Measurements from ENCODE around the gene CCNB1. TPM values are rescaled to one million over a fixed set of nuclear protein-coding genes. Genes with fewer than 3 reads are reported as not detected.
"Not testable (repeated sequence)": the region's sequence is repeated elsewhere in the genome, so short reads cannot be mapped to it uniquely, and the experiment has no call there.

Gene CCNB1
- polyA plus RNA-seq: 1 to 10 TPM; 2.0 to 4.9 (median 2.0) TPM

DNA sequence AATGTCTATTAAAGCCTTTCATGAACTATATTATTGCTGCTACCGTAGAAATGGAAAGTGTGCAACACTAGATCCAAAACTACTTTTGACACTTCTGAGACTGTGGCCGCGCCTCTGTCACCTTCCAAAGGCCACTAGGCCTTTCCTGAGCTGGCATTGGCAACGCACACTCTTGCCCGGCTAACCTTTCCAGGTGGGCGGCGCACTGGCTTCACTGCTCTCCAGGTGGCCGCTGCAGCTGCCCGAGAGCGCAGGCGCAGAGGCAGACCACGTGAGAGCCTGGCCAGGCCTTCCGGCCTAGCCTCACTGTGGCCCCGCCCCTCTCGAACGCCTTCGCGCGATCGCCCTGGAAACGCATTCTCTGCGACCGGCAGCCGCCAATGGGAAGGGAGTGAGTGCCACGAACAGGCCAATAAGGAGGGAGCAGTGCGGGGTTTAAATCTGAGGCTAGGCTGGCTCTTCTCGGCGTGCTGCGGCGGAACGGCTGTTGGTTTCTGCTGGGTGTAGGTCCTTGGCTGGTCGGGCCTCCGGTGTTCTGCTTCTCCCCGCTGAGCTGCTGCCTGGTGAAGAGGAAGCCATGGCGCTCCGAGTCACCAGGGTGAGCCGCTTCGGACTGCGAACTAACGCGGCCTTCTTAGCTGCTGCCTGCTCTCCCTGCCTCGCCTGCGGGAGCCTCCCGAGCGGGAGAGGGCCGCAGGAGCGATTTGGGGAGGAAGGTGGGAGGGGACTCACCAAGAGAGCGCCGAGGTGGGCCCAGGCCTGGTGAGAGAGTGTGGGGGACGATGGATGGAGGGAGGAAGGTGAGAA lies at the start of gene CCNB1:
Gene CCNB1, plus strand, starts transcription at position 465 of the 807 bp plus-strand sequence. Its CDS starts 113 bp downstream, at position 578.
- H3K4me3 Mint-ChIP-seq: peak within 1 kb of the TSS; percentile 89 to 95 (median 93)
- peaks cover 0 to 7% (median 4%) of the 10 kb centered on the region in 3 donors for H3K36me3 Mint-ChIP-seq
- H3K27ac Mint-ChIP-seq: peak within 1 kb of the TSS; percentile 76 to 89 (median 80)
- H3K9me3 Mint-ChIP-seq: no peaks in the 10 kb centered on the region
- H3K4me1 Mint-ChIP-seq: peaks cover 26 to 28% of the 10 kb centered on the region in 2 donors
- H3K27me3 Mint-ChIP-seq (ENCODE audit: low read depth in 3 of 3): peaks cover 4 to 9% (median 7%) of the 10 kb centered on the region in 3 donors
- peak; percentile 96 to 97 (median 96) for DNase-seq

DNA sequence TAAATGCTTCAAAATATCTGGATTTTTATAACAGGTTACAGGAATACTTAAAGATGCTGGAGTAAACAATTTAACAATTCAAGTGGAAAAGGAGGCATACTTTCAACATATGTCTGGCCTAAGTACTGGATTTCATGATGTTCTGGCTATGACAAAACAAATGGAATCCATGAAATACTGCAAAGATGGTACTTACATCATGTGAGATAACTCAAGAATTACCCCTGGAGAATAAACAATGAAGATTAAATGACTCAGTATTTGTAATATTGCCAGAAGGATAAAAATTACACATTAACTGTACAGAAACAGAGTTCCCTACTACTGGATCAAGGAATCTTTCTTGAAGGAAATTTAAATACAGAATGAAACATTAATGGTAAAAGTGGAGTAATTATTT lies 37.5 kb upstream of the CCNB1 start:
- Mint-ChIP-seq H3K4me1 (no peaks in the 10 kb centered on the region), H3K4me3 (no peak overlapping the region), H3K27ac (no peak overlapping the region)

DNA sequence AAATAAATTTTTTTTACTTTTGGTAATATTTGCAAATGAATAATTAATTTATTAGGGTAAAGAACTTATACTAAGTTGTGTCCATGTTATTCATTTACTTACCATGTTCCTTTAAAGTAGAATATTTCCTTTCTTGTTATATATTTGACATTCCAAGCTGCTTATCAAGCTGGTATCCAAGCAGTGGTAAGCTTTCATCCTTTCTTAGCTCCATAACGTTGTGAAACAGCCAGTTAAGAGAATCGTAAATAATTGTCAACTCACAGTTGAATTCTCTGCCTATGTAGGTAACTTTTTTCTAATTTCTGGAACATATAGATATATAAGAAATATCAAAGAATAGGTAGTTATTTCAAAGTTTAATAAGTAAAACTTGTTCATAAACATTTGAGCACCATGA lies 36.7 kb upstream of the CCNB1 start:
- no peak for DNase-seq
- Mint-ChIP-seq H3K4me3 (no peak overlapping the region), H3K36me3 (peaks cover 17 to 29% (median 28%) of the 10 kb centered on the region in 3 donors), H3K9me3 (no peaks in the 10 kb centered on the region), H3K27ac (no peak overlapping the region), H3K4me1 (no peaks in the 10 kb centered on the region), H3K27me3 (ENCODE audit: low read depth in 3 of 3) (peaks cover 0 to 3% (median 0%) of the 10 kb centered on the region in 3 donors)

More for the DNA sequence above, 37.5 kb upstream of the CCNB1 start:
- Mint-ChIP-seq H3K9me3 (no peaks in the 10 kb centered on the region), H3K36me3 (peaks cover 21 to 34% (median 28%) of the 10 kb centered on the region in 3 donors), H3K27me3 (ENCODE audit: low read depth in 3 of 3) (peaks cover 0 to 3% (median 0%) of the 10 kb centered on the region in 3 donors)
- DNase-seq: no peak

GRCh38 chr5:69131304-69131703 lies 35.6 kb upstream of the CCNB1 start:
- Mint-ChIP-seq H3K27me3 (ENCODE audit: low read depth in 3 of 3) (peaks cover 0 to 3% (median 0%) of the 10 kb centered on the region in 3 donors), H3K27ac (no peak overlapping the region), H3K4me1 (no peaks in the 10 kb centered on the region), H3K4me3 (no peak overlapping the region), H3K9me3 (no peaks in the 10 kb centered on the region), H3K36me3 (peaks cover 17 to 28% (median 25%) of the 10 kb centered on the region in 3 donors)
- no peak for DNase-seq

DNA sequence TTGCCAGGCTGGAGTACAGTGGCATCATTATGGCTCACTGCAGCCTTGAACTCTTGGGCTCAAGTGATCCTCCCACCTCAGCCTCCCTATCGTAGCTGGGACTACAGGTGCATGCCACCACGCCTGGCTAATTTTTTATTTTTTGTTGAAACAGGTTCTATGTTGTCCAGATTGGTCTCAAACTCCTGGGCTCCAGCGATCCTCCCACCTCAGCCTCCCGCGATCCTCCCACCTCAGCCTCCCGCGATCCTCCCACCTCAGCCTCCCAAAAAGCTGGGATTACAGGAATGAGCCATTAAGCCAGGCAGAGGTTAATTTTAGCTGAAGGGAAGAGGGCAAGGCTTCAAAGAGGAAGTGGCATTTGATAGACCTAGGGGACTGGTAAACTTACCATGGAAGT lies 32.8 kb upstream of the CCNB1 start:
- H3K9me3 Mint-ChIP-seq: no peaks in the 10 kb centered on the region
- H3K27me3 Mint-ChIP-seq (ENCODE audit: low read depth in 3 of 3): peaks cover 0 to 3% (median 0%) of the 10 kb centered on the region in 3 donors
- no peak for DNase-seq
- peaks cover 10 to 17% (median 15%) of the 10 kb centered on the region in 3 donors for H3K36me3 Mint-ChIP-seq
- no peak overlapping the region for H3K27ac Mint-ChIP-seq
- H3K4me3 Mint-ChIP-seq: no peak overlapping the region
- H3K4me1 Mint-ChIP-seq: no peaks in the 10 kb centered on the region

GRCh38 chr5:69136293-69136692 lies 30.7 kb upstream of the CCNB1 start:
- Mint-ChIP-seq H3K27me3 (ENCODE audit: low read depth in 3 of 3) (peaks cover 0 to 3% (median 0%) of the 10 kb centered on the region in 3 donors), H3K4me1 (no peaks in the 10 kb centered on the region), H3K27ac (no peak overlapping the region), H3K4me3 (no peak overlapping the region), H3K36me3 (peaks cover 6 to 8% (median 6%) of the 10 kb centered on the region in 3 donors), H3K9me3 (peaks cover 0 to 1% (median 0%) of the 10 kb centered on the region in 6 donors)
- no peak for DNase-seq

DNA sequence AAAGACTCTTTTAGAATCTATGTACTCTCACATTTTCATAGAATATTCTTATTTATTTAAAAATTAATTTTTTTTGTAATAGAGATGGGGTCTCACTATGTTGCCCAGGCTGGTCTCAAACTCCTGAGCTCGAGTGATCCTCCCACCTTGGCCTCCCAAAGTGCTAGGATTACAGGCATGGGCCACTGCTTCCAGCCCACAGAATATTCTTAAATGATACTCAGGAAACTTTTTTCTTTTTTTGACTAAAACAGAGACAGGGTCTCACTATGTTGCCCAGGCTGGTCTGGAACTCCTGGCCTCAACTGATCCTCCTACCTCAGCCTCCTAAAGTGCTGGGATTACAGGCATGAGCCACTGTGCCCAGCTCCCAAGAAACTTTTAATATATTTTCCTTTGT lies 29.7 kb upstream of the CCNB1 start:
- not testable (repeated sequence) for H3K27ac Mint-ChIP-seq; H3K36me3 Mint-ChIP-seq; H3K4me1 Mint-ChIP-seq; H3K4me3 Mint-ChIP-seq; H3K9me3 Mint-ChIP-seq; H3K27me3 Mint-ChIP-seq (ENCODE audit: low read depth in 3 of 3); DNase-seq

DNA sequence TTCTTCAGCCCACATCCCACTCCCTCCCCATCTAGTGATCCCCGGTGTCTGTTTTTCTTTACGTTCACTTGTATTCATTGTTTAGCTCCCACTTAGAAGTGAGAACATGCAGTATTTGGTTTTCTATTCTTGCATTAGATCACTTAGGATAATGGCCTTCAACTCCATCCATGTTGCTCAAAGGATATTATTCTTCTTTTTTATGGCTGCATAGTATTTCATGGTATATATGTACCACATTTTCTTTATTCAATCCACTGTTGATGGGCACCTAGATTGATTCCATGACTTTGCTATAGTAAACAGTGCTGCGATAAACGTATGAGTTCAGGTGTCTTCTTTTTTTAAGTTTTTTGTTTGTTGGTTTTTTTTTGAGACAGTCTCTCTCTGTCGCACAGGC lies 29.1 kb upstream of the CCNB1 start:
- Mint-ChIP-seq H3K36me3 (peaks cover 6 to 8% (median 6%) of the 10 kb centered on the region in 3 donors), H3K27ac (no peak overlapping the region), H3K9me3 (peaks cover 0 to 2% (median 0%) of the 10 kb centered on the region in 6 donors), H3K4me3 (no peak overlapping the region), H3K4me1 (no peaks in the 10 kb centered on the region), H3K27me3 (ENCODE audit: low read depth in 3 of 3) (peaks cover 0 to 3% (median 0%) of the 10 kb centered on the region in 3 donors)
- no peak for DNase-seq

DNA sequence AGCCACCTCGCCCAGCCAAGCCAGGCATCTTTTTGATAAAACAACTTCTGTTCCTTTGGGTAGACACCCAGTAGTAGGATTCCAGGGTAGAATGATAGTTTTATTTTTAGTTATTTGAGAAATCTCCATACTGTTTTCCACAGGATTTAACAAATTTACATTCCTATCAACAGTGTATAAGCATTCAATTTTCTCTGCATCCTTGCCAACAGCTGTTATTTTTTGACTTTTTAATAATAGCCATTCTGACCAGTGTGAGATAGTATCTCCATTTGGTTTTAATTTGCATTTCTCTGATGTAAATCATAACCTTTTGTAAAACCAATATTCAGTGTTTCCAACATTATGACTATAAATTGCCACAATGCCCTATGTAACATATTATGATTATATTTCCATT lies 28.2 kb upstream of the CCNB1 start:
- Mint-ChIP-seq H3K9me3 (peaks cover 0 to 2% (median 0%) of the 10 kb centered on the region in 6 donors), H3K4me3 (no peak overlapping the region), H3K27me3 (ENCODE audit: low read depth in 3 of 3) (peaks cover 0 to 1% (median 0%) of the 10 kb centered on the region in 3 donors), H3K4me1 (no peaks in the 10 kb centered on the region), H3K36me3 (peaks cover 1 to 2% (median 1%) of the 10 kb centered on the region in 3 donors), H3K27ac (no peak overlapping the region)
- no peak for DNase-seq

GRCh38 chr5:69140239-69140638 lies 26.7 kb upstream of the CCNB1 start:
- not testable (repeated sequence) for H3K36me3 Mint-ChIP-seq; H3K27ac Mint-ChIP-seq; H3K4me3 Mint-ChIP-seq; H3K9me3 Mint-ChIP-seq; H3K4me1 Mint-ChIP-seq; H3K27me3 Mint-ChIP-seq (ENCODE audit: low read depth in 3 of 3); DNase-seq

GRCh38 chr5:69140827-69141226 lies 26.1 kb upstream of the CCNB1 start:
- Mint-ChIP-seq H3K27ac (no peak overlapping the region), H3K4me3 (no peak overlapping the region), H3K4me1 (no peaks in the 10 kb centered on the region), H3K27me3 (ENCODE audit: low read depth in 3 of 3) (peaks cover 0 to 2% (median 2%) of the 10 kb centered on the region in 3 donors), H3K9me3 (peaks cover 0 to 2% (median 0%) of the 10 kb centered on the region in 6 donors), H3K36me3 (no peaks in the 10 kb centered on the region)
- no peak for DNase-seq

DNA sequence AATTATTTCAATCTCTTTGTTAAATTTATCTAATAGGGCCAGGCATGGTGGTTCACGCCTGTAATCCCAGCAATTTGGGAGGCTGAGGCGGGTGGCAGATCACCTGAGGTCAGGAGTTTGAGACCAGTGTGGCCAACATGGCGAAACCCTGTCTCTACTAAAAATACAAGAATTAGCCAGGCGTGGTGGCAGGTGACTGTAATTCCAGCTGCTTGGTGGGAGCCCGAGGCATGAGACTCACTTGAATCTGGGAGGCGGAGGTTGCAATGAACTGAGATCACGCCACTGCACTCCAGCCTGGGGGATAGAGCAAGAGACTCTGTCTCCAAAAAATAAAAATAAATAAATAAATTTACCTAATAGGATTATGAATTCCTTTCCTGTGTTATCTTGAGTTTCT lies 18.4 kb upstream of the CCNB1 start:
- H3K27me3 Mint-ChIP-seq (ENCODE audit: low read depth in 3 of 3); H3K36me3 Mint-ChIP-seq; H3K9me3 Mint-ChIP-seq; H3K4me3 Mint-ChIP-seq; H3K27ac Mint-ChIP-seq; H3K4me1 Mint-ChIP-seq; DNase-seq: not testable (repeated sequence)

DNA sequence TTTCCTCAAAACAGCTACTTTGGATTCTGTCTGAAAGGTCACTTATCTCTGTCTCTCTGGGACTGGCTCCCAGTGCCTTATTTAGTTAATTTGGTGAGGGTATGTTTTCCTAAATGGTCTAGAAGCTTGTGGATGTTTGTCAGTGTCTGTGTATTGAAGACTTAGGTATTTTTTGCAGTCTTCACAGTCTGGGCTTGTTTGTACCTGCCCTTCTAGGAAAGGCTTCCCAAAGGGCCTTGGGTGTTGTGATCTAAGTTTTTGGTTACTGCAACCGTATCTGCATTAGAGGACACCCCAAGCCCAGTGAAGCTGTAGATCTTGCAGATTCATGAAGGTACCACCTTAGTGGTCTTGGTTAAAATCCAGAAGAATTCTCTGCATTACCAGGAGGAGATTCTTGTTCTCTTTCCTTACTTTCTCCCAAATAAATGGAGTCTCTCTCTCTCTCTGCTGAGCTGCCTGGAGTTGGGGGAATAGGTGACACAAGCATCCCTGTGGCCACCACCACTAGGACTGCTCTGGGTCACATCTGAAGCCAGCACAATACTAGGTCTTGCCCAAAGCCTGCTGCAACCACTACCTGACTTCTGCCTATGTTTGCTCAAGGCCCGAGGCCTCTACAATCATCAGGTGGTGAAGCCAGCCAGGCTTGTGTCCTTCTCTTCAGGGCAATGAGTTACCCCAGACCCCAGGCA lies 17.8 kb upstream of the CCNB1 start:
- Mint-ChIP-seq H3K27ac (no peak overlapping the region), H3K9me3 (no peaks in the 10 kb centered on the region), H3K4me3 (no peak overlapping the region), H3K27me3 (ENCODE audit: low read depth in 3 of 3) (peaks cover 0 to 6% (median 4%) of the 10 kb centered on the region in 3 donors), H3K36me3 (peaks cover 0 to 5% (median 0%) of the 10 kb centered on the region in 3 donors), H3K4me1 (no peaks in the 10 kb centered on the region)
- DNase-seq: no peak

GRCh38 chr5:69149676-69150010 lies 17.3 kb upstream of the CCNB1 start:
- peaks cover 0 to 5% (median 0%) of the 10 kb centered on the region in 3 donors for H3K36me3 Mint-ChIP-seq
- no peak overlapping the region for H3K4me3 Mint-ChIP-seq
- no peak overlapping the region for H3K27ac Mint-ChIP-seq
- no peaks in the 10 kb centered on the region for H3K9me3 Mint-ChIP-seq
- DNase-seq: no peak
- no peaks in the 10 kb centered on the region for H3K4me1 Mint-ChIP-seq
- peaks cover 0 to 7% (median 4%) of the 10 kb centered on the region in 3 donors for H3K27me3 Mint-ChIP-seq (ENCODE audit: low read depth in 3 of 3)
